Astrocyte (in vitro differentiated cells and primary cell): ENCODE data around the gene SUN1. TPM values are rescaled to one million over a fixed set of nuclear protein-coding genes. Genes with fewer than 3 reads are reported as not detected.
A peak's percentile ranks its signal among the peaks of the same experiment; 100 is the strongest.

Source experiments
- DNase-seq: peaks from one replicate; pipeline ENCODE4 v3.0.0-alpha.2; 2010; ENCODE audit warnings: low read depth
- FAIRE-seq: peaks from 2 replicates; lab custom pipeline; 2011; peaks lifted over from hg19 to GRCh38; lab: Jason Lieb, UNC
- H2AFZ ChIP-seq: 2 replicates; pipeline ENCODE4 v1.6.0; 2012; ENCODE audit warnings: low read depth, low read length, inconsistent platforms
- H3K27ac ChIP-seq: 2 replicates; pipeline ENCODE4 v1.5.1; 2011; ENCODE audit warnings: low read depth, low read length, inconsistent platforms
- H3K27me3 ChIP-seq: 2 replicates; pipeline ENCODE4 v1.6.0; 2011; ENCODE audit warnings: low read length, inconsistent platforms; ENCODE audit not compliant: insufficient read depth
- H3K36me3 ChIP-seq: 2 replicates; pipeline ENCODE4 v1.5.1; 2011; ENCODE audit warnings: low read length, inconsistent platforms; ENCODE audit not compliant: insufficient read depth
- H3K4me1 ChIP-seq: 2 replicates; pipeline ENCODE4 v1.5.1; 2011; ENCODE audit warnings: low read length, inconsistent platforms; ENCODE audit not compliant: insufficient read depth
- H3K4me2 ChIP-seq: 2 replicates; pipeline ENCODE4 v1.6.0; 2012; ENCODE audit warnings: low read length, inconsistent platforms
- H3K4me3 ChIP-seq: 2 replicates; pipeline ENCODE4 v1.5.1; 2011; ENCODE audit warnings: low read depth, mild to moderate bottlenecking, low read length, inconsistent platforms; ENCODE audit not compliant: insufficient read depth
- H3K79me2 ChIP-seq: 2 replicates; pipeline ENCODE4 v1.6.0; 2012; ENCODE audit warnings: mild to moderate bottlenecking, low read length, inconsistent platforms; ENCODE audit not compliant: insufficient read depth
- H3K9ac ChIP-seq: 2 replicates; pipeline ENCODE4 v1.6.0; 2012; ENCODE audit warnings: mild to moderate bottlenecking, low read length, inconsistent platforms
- H3K9me3 ChIP-seq: 2 replicates; pipeline ENCODE4 v1.5.1; 2012; ENCODE audit warnings: low read depth, mild to moderate bottlenecking, low read length, inconsistent platforms; ENCODE audit not compliant: insufficient read depth
- H4K20me1 ChIP-seq: 2 replicates; pipeline ENCODE4 v1.6.0; 2012; ENCODE audit warnings: low read length, inconsistent platforms; ENCODE audit not compliant: insufficient read depth
- H3K27ac Mint-ChIP-seq: one replicate; pipeline ENCODE4 v1.8.0; 2021; ENCODE audit warnings: mild to moderate bottlenecking, mixed read lengths; ENCODE audit not compliant: unreplicated experiment
- H3K27me3 Mint-ChIP-seq: one replicate; pipeline ENCODE4 v1.8.0; 2021; ENCODE audit warnings: low read depth, mixed read lengths; ENCODE audit not compliant: unreplicated experiment
- H3K36me3 Mint-ChIP-seq: one replicate; pipeline ENCODE4 v1.8.0; 2021; ENCODE audit warnings: low read depth, mixed read lengths; ENCODE audit not compliant: unreplicated experiment
- H3K4me1 Mint-ChIP-seq: one replicate; pipeline ENCODE4 v1.8.0; 2021; ENCODE audit warnings: low read depth, mixed read lengths; ENCODE audit not compliant: unreplicated experiment
- H3K4me3 Mint-ChIP-seq: one replicate; pipeline ENCODE4 v1.8.0; 2021; ENCODE audit warnings: mild to moderate bottlenecking, moderate library complexity, mixed read lengths; ENCODE audit not compliant: unreplicated experiment
- H3K9me3 Mint-ChIP-seq: one replicate; pipeline ENCODE4 v1.8.0; 2021; ENCODE audit warnings: mild to moderate bottlenecking, mixed read lengths; ENCODE audit not compliant: unreplicated experiment
- CTCF ChIP-seq: IDR thresholded peaks from 2 replicates; pipeline ENCODE4 v1.5.1; 2011; ENCODE audit warnings: low read depth, mild to moderate bottlenecking, inconsistent platforms, low read length, moderate library complexity; ENCODE audit not compliant: insufficient read depth
- EZH2 ChIP-seq: IDR thresholded peaks from 2 replicates; pipeline ENCODE4 v1.6.1; 2012; ENCODE audit warnings: mild to moderate bottlenecking, low read length, inconsistent platforms; ENCODE audit not compliant: insufficient read depth
- total RNA-seq: library from RNA; stranded (reverse); gene quantifications from 2 replicates; pipeline ENCODE4 v1.2.1, GENCODE V29; 2021

The SUN1 gene
- total RNA-seq, 1 donor from 2014 or later, result 121 TPM

GRCh38 chr7:877312-878232 lies 45.3 kb downstream of the SUN1 start:
- TF ChIP-seq CTCF (no peak), EZH2 (no peak)
- H4K20me1 ChIP-seq, result peaks cover 48% of the 10 kb centered on the region
- peak overlapping the region; percentile 94 for H3K9ac ChIP-seq
- no peak overlapping the region for H2AFZ ChIP-seq
- H3K27ac ChIP-seq, result peak overlapping the region; percentile 76
- no peaks in the 10 kb centered on the region for H3K27me3 ChIP-seq
- Mint-ChIP-seq H3K4me3 (peak overlapping the region; percentile 89), H3K36me3 (peaks cover 11% of the 10 kb centered on the region), H3K4me1 (peaks cover 11% of the 10 kb centered on the region), H3K27ac (peak overlapping the region; percentile 3), H3K9me3 (no peaks in the 10 kb centered on the region), H3K27me3 (no peaks in the 10 kb centered on the region)
- peaks cover 7% of the 10 kb centered on the region for H3K36me3 ChIP-seq
- peak overlapping the region; percentile 76 for H3K4me3 ChIP-seq
- peak overlapping the region; percentile 94 for H3K4me2 ChIP-seq
- no peaks in the 10 kb centered on the region for H3K4me1 ChIP-seq
- no peaks in the 10 kb centered on the region for H3K9me3 ChIP-seq
- DNase-seq (no peak), FAIRE-seq (no peak)
- peaks cover 53% of the 10 kb centered on the region for H3K79me2 ChIP-seq

GRCh38 chr7:879093-879492 lies 46.8 kb downstream of the SUN1 start:
- Histone ChIP-seq H3K4me2 (no peak overlapping the region), H3K79me2 (peaks cover 68% of the 10 kb centered on the region), H3K27me3 (no peaks in the 10 kb centered on the region), H3K27ac (no peak overlapping the region), H4K20me1 (peaks cover 63% of the 10 kb centered on the region), H3K4me3 (no peak overlapping the region), H3K36me3 (no peaks in the 10 kb centered on the region), H3K9me3 (no peaks in the 10 kb centered on the region), H3K9ac (no peak overlapping the region), H3K4me1 (no peaks in the 10 kb centered on the region), H2AFZ (no peak overlapping the region)
- Mint-ChIP-seq H3K4me1 (peaks cover 11% of the 10 kb centered on the region), H3K4me3 (peak overlapping the region; percentile 71), H3K9me3 (no peaks in the 10 kb centered on the region), H3K36me3 (peaks cover 5% of the 10 kb centered on the region), H3K27ac (no peak overlapping the region), H3K27me3 (no peaks in the 10 kb centered on the region)
- TF ChIP-seq CTCF, result no peak
- no peak for TF ChIP-seq EZH2
- FAIRE-seq (no peak), DNase-seq (no peak)

- no peak overlapping the region for H3K4me3 Mint-ChIP-seq
- no peaks in the 10 kb centered on the region for H3K27me3 Mint-ChIP-seq
- Histone ChIP-seq H3K36me3 (no peaks in the 10 kb centered on the region), H3K9ac (no peak overlapping the region), H4K20me1 (peaks cover 69% of the 10 kb centered on the region), H3K9me3 (no peaks in the 10 kb centered on the region), H3K27ac (no peak overlapping the region), H3K4me3 (no peak overlapping the region), H3K4me1 (no peaks in the 10 kb centered on the region), H3K4me2 (no peak overlapping the region), H3K27me3 (no peaks in the 10 kb centered on the region), H2AFZ (no peak overlapping the region), H3K79me2 (peaks cover 74% of the 10 kb centered on the region)
- FAIRE-seq (no peak), DNase-seq (no peak)
- TF ChIP-seq CTCF (no peak), EZH2 (no peak)
- H3K9me3 Mint-ChIP-seq, result no peaks in the 10 kb centered on the region
- peaks cover 7% of the 10 kb centered on the region for H3K36me3 Mint-ChIP-seq
- no peak overlapping the region for H3K27ac Mint-ChIP-seq
- H3K4me1 Mint-ChIP-seq, result peaks cover 11% of the 10 kb centered on the region
These were observed 47.4 kb downstream of the SUN1 start for GRCh38 chr7:879706-880105.
